ENCODE results near the gene PLPP2. TPM values are rescaled to one million over a fixed set of nuclear protein-coding genes. Genes with fewer than 3 reads are reported as not detected.
"Not testable (repeated sequence)": the region's sequence is repeated elsewhere in the genome, so short reads cannot be mapped to it uniquely, and the experiment has no call there.

Gene PLPP2
- total RNA-seq, 1 donor from 2014 or later: 4.1 TPM

DNA sequence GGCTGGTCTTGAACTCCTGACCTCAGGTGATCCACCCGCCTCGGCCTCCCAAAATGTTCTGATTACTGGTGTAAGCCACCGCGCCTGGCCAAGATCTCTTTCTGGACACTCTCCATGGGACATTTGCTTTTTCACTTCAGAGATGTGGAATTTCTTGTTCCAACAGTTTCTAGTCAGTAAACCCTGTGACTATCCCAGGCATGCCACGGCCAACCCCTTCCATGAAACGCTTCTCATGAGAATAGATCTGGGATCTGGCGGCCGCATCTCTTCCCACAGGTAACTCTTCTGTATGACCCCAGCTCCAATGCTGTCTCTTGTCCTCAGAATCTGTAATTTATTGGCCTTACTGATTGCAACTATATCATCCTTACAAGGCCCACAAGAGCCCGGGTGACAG, 16.2 kb downstream of the PLPP2 start:
- DNase-seq (ENCODE audit: low spot score): no peak
- no peak overlapping the region for H3K27ac Mint-ChIP-seq (ENCODE audit: unreplicated experiment)
- TF ChIP-seq, protein P1, sequence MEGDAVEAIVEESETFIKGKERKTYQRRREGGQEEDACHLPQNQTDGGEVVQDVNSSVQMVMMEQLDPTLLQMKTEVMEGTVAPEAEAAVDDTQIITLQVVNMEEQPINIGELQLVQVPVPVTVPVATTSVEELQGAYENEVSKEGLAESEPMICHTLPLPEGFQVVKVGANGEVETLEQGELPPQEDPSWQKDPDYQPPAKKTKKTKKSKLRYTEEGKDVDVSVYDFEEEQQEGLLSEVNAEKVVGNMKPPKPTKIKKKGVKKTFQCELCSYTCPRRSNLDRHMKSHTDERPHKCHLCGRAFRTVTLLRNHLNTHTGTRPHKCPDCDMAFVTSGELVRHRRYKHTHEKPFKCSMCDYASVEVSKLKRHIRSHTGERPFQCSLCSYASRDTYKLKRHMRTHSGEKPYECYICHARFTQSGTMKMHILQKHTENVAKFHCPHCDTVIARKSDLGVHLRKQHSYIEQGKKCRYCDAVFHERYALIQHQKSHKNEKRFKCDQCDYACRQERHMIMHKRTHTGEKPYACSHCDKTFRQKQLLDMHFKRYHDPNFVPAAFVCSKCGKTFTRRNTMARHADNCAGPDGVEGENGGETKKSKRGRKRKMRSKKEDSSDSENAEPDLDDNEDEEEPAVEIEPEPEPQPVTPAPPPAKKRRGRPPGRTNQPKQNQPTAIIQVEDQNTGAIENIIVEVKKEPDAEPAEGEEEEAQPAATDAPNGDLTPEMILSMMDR (IDR thresholded peaks at IDR 0.05): no peak
- no peaks in the 10 kb centered on the region for H3K36me3 Mint-ChIP-seq (ENCODE audit: low read depth)
- H3K27me3 Mint-ChIP-seq (ENCODE audit: low read depth): peaks cover 48% of the 10 kb centered on the region
- no peaks in the 10 kb centered on the region for H3K4me1 Mint-ChIP-seq (ENCODE audit: low read depth)
- H3K4me3 Mint-ChIP-seq (ENCODE audit: unreplicated experiment): no peak overlapping the region
- H3K9me3 Mint-ChIP-seq (ENCODE audit: low read depth): no peaks in the 10 kb centered on the region

DNA sequence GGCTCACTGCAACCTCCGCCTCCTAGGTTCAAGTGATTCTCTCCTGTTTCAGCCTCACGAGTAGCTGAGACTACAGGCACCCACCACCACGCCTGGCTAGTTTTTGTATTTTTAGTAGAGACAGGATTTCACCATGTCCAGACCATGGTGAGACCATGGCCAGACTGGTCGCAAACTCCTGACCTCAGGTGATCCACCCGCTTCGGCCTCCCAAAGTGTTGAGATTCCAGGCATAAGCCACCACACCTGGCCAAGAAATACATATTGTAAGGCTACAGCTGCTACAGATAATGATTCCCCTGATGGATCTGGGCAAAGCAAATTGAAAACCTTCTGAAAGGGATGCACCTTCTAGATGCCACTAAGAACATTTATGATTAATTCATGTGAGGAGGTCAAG, 17.8 kb downstream of the PLPP2 start:
- Mint-ChIP-seq H3K9me3 (ENCODE audit: low read depth) (no peaks in the 10 kb centered on the region), H3K4me3 (ENCODE audit: unreplicated experiment) (no peak overlapping the region), H3K36me3 (ENCODE audit: low read depth) (no peaks in the 10 kb centered on the region), H3K27me3 (ENCODE audit: low read depth) (peaks cover 53% of the 10 kb centered on the region), H3K27ac (ENCODE audit: unreplicated experiment) (no peak overlapping the region), H3K4me1 (ENCODE audit: low read depth) (no peaks in the 10 kb centered on the region)
- no peak for DNase-seq (ENCODE audit: low spot score)
- TF ChIP-seq, protein P1 (IDR thresholded peaks at IDR 0.05): no peak

DNA sequence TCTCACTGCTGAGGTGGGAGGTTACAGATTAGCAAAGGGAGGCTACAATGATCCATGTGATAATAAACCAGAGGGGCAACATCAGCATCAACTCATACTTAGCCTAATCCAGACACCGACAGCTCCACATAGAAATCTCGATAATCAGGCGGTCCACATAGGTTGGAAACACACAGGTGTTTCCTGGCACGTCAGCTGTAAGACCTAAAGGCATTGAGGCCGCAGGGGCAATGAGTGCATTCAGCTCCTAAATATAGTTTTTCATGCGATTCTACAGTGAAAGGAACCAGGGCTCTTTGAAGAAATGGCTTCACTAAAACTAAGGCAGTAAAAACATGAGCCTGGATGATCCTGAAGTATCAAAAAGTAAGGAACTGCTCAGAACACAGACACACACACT, 19.3 kb downstream of the PLPP2 start:
- H3K27ac Mint-ChIP-seq (ENCODE audit: unreplicated experiment): no peak overlapping the region
- H3K9me3 Mint-ChIP-seq (ENCODE audit: low read depth): no peaks in the 10 kb centered on the region
- H3K36me3 Mint-ChIP-seq (ENCODE audit: low read depth): no peaks in the 10 kb centered on the region
- H3K4me3 Mint-ChIP-seq (ENCODE audit: unreplicated experiment): no peak overlapping the region
- TF ChIP-seq, protein P1 (IDR thresholded peaks at IDR 0.05): no peak
- H3K27me3 Mint-ChIP-seq (ENCODE audit: low read depth): peaks cover 54% of the 10 kb centered on the region
- no peak for DNase-seq (ENCODE audit: low spot score)
- H3K4me1 Mint-ChIP-seq (ENCODE audit: low read depth): peaks cover 5% of the 10 kb centered on the region

DNA sequence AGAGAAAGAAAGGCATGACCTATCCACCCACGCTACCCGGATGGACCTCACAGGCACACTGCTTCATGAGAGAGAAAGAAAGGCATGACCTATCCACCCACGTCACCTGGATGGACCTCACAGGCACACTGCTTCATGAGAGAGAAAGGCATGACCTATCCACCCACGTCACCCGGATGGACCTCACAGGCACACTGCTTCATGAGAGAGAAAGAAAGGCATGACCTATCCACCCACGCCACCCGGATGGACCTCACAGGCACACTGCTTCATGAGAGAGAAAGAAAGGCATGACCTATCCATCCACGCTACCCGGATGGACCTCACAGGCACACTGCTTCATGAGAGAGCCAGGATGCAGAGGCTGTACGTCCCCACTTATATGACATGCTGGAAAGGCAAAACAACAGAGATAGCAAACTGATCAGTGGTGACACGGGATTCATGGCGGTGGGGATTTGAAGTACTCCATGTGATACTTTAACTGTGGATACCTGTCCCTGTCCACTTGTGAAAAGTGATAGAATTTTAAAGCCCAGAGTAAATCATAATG, 20.4 kb downstream of the PLPP2 start:
- H3K4me3 Mint-ChIP-seq (ENCODE audit: unreplicated experiment); H3K27ac Mint-ChIP-seq (ENCODE audit: unreplicated experiment); H3K36me3 Mint-ChIP-seq (ENCODE audit: low read depth); H3K4me1 Mint-ChIP-seq (ENCODE audit: low read depth); DNase-seq (ENCODE audit: low spot score); H3K9me3 Mint-ChIP-seq (ENCODE audit: low read depth): not testable (repeated sequence)
- peaks cover 59% of the 10 kb centered on the region for H3K27me3 Mint-ChIP-seq (ENCODE audit: low read depth)

DNA sequence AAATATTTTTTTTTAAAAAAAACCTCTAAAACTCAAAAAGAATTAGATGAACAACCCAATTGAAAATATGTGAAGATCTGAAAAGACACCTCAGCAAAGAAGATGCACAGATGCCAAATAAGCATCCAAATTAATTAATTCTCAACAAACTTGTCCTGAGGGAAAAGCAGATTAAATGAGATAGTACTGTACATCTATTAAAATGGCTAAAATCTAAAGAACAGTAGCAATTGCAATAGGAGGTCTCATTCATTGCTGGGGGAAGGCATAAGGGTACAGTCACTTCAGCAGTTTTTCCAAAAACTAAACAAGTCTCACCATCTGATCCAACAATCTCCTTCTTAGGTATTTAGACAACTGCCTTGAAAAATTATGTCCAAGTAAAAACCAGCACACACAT, 22.0 kb downstream of the PLPP2 start:
- Mint-ChIP-seq H3K27ac (ENCODE audit: unreplicated experiment) (no peak overlapping the region), H3K36me3 (ENCODE audit: low read depth) (no peaks in the 10 kb centered on the region), H3K27me3 (ENCODE audit: low read depth) (peaks cover 61% of the 10 kb centered on the region), H3K4me3 (ENCODE audit: unreplicated experiment) (no peak overlapping the region), H3K4me1 (ENCODE audit: low read depth) (peaks cover 7% of the 10 kb centered on the region), H3K9me3 (ENCODE audit: low read depth) (no peaks in the 10 kb centered on the region)
- DNase-seq (ENCODE audit: low spot score): no peak
- TF ChIP-seq, protein P1 (IDR thresholded peaks at IDR 0.05): no peak

DNA sequence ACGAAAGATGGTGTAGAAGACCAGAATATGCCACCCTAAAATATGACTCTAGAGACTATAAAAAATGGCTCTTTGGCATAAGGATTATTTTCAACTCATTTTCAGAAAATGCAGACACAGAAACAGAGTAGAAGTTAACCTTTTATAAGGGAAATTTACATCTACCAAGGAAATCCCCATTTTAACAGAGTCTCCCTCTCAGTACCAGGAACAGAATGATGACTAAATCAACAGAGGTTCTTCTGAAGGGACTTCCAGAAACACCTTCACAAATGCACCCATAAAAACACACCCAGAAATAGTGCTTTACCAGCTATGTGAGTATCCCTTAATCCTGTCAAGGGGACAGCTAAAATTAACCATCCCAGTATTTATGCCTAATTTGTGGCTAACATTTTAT, 29.1 kb downstream of the PLPP2 start:
- Mint-ChIP-seq H3K36me3 (ENCODE audit: low read depth) (no peaks in the 10 kb centered on the region), H3K9me3 (ENCODE audit: low read depth) (no peaks in the 10 kb centered on the region), H3K4me3 (ENCODE audit: unreplicated experiment) (no peak overlapping the region), H3K27ac (ENCODE audit: unreplicated experiment) (no peak overlapping the region), H3K4me1 (ENCODE audit: low read depth) (peaks cover 3% of the 10 kb centered on the region), H3K27me3 (ENCODE audit: low read depth) (peaks cover 55% of the 10 kb centered on the region)
- TF ChIP-seq, protein P1 (IDR thresholded peaks at IDR 0.05): no peak
- DNase-seq (ENCODE audit: low spot score): no peak

DNA sequence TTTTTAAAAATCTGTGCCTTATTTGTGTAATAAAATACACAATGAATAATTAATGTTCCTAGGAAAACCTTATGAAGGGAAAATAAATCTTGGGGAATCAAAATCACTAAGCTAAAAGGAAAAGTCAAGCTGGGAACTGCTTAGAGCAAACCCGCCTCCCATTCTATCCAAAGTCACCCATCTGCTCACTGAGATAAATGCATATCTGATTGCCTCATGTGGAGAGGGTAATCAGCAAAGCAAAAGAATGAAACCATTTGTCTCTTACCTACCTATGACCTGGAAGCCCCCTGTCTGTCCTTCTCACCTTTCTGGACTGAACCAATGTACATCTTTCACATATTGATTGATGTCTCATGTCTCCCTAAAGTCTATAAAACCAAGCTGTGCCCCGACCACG, 34.4 kb downstream of the PLPP2 start:
- not testable (repeated sequence) for H3K36me3 Mint-ChIP-seq (ENCODE audit: low read depth); H3K4me3 Mint-ChIP-seq (ENCODE audit: unreplicated experiment); H3K4me1 Mint-ChIP-seq (ENCODE audit: low read depth); H3K27ac Mint-ChIP-seq (ENCODE audit: unreplicated experiment); DNase-seq (ENCODE audit: low spot score); H3K9me3 Mint-ChIP-seq (ENCODE audit: low read depth)
- H3K27me3 Mint-ChIP-seq (ENCODE audit: low read depth): peaks cover 58% of the 10 kb centered on the region

DNA sequence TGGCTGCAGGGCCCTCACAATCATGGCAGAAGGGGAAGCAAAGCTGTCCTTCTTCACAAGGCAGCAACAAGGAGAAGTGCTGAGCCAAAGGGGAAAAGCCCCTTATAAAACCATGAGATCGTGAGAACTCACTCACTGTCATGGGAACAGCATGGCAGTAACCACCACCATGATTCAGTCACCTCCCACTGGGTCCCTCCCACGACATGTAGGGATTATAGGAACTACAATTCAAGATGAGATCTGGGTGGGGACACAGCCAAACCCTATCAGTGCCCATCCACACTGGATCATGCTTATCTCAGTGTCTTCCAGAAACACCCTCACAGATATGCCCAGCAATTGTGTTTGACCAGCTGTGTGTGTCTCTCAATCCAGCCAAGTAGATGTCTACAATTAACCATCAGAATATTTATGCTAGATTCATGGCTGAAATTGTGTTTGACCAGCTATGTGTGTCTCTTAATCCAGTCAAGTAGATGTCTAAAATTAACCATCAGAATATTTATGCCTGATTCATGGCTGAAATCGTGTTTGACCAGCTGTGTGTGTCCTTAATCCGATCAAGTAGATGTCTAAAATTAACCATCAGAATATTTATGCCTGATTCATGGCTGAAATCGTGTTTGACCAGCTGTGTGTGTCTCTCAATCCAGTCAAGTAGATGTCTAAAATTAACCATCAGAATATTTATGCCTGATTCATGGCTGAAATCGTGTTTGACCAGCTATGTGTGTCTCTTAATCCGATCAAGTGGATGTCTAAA, 38.6 kb downstream of the PLPP2 start:
- H3K4me3 Mint-ChIP-seq (ENCODE audit: unreplicated experiment); H3K4me1 Mint-ChIP-seq (ENCODE audit: low read depth); H3K36me3 Mint-ChIP-seq (ENCODE audit: low read depth); DNase-seq (ENCODE audit: low spot score); H3K27ac Mint-ChIP-seq (ENCODE audit: unreplicated experiment); H3K9me3 Mint-ChIP-seq (ENCODE audit: low read depth): not testable (repeated sequence)
- H3K27me3 Mint-ChIP-seq (ENCODE audit: low read depth): peaks cover 41% of the 10 kb centered on the region

Measured in chondrocyte (in vitro differentiated cells).